ENCODE results near the gene CETP.

DNA sequence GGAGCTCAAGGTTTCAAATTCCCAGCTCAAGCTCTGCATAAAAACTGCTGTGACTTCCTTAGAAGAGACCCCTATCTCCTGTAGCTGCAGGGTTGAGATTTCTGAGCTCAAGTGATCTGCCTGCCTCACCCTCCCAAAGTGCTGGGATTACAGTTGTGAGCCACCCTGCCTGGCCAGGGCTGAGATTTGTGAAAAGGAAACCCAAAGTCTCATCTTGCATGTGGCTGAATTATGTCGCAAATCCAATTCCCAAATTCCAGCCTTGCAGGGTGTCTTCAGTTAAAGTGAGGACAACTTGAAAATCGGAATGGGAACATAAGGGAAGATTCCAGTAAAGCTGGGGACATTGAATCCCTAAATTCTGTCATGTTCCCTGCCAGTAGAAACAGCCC is 14.2 kb upstream of the CETP start:
- TF ChIP-seq, protein P1, sequence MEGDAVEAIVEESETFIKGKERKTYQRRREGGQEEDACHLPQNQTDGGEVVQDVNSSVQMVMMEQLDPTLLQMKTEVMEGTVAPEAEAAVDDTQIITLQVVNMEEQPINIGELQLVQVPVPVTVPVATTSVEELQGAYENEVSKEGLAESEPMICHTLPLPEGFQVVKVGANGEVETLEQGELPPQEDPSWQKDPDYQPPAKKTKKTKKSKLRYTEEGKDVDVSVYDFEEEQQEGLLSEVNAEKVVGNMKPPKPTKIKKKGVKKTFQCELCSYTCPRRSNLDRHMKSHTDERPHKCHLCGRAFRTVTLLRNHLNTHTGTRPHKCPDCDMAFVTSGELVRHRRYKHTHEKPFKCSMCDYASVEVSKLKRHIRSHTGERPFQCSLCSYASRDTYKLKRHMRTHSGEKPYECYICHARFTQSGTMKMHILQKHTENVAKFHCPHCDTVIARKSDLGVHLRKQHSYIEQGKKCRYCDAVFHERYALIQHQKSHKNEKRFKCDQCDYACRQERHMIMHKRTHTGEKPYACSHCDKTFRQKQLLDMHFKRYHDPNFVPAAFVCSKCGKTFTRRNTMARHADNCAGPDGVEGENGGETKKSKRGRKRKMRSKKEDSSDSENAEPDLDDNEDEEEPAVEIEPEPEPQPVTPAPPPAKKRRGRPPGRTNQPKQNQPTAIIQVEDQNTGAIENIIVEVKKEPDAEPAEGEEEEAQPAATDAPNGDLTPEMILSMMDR (IDR thresholded peaks at IDR 0.05 in 4 of 5, conservative IDR thresholded peaks at IDR 0.05 in 1 of 5) = no peak
- TF ChIP-seq POLR2A (IDR thresholded peaks at IDR 0.05) = no peak
